Small intestine (tissue), 7 donors: Measurements from ENCODE around the gene TBCE. TPM values are rescaled to one million over a fixed set of nuclear protein-coding genes. Genes with fewer than 3 reads are reported as not detected.
"Not testable (repeated sequence)": the region's sequence is repeated elsewhere in the genome, so short reads cannot be mapped to it uniquely, and the experiment has no call there.

Experiments used
- DNase-seq, 2 donors: peaks; one replicate each; pipeline versions ENCODE4 v3.0.0 to v3.0.0-alpha.2; 2013
- FAIRE-seq: peaks from 2 replicates; lab custom pipeline; 2012; peaks lifted over from hg19 to GRCh38; lab: Jason Lieb, UNC
- H3K27ac ChIP-seq, 3 donors: one replicate each; pipeline ENCODE4 v1.5.1; 2013; ENCODE audit warnings: low read length in 2 of 3, mild to moderate bottlenecking in 2 of 3, control low read depth in 1 of 3, inconsistent platforms in 1 of 3, low read depth in 1 of 3, moderate library complexity in 1 of 3
- H3K27me3 ChIP-seq, 3 donors: one replicate each; pipeline ENCODE4 v1.6.1; 2013; ENCODE audit warnings: low read length in 3 of 3, inconsistent platforms in 1 of 3; ENCODE audit not compliant: control insufficient read depth in 3 of 3, insufficient read depth in 3 of 3
- H3K36me3 ChIP-seq, 3 donors: one replicate each; pipeline ENCODE4 v1.6.1; 2013; ENCODE audit warnings: low read length in 3 of 3, inconsistent platforms in 1 of 3, low read depth in 1 of 3, mild to moderate bottlenecking in 1 of 3, moderate library complexity in 1 of 3; ENCODE audit not compliant: control insufficient read depth in 3 of 3, insufficient read depth in 2 of 3
- H3K4me1 ChIP-seq, 3 donors: one replicate each; pipeline ENCODE4 v1.6.1; 2013; ENCODE audit warnings: low read length in 2 of 3, inconsistent platforms in 1 of 3, low read depth in 1 of 3, mild to moderate bottlenecking in 1 of 3, moderate library complexity in 1 of 3; ENCODE audit not compliant: control insufficient read depth in 3 of 3, insufficient read depth in 2 of 3
- H3K4me3 ChIP-seq, 3 donors: one replicate each; pipeline ENCODE4 v1.5.1; 2013; ENCODE audit warnings: low read length in 3 of 3, control low read depth in 1 of 3, inconsistent platforms in 1 of 3, low read depth in 1 of 3, mild to moderate bottlenecking in 1 of 3, moderate library complexity in 1 of 3
- H3K9me3 ChIP-seq, 2 donors: one replicate each; pipeline ENCODE4 v1.6.1; 2013; ENCODE audit warnings: low read depth in 1 of 2, low read length in 1 of 2; ENCODE audit not compliant: control insufficient read depth in 2 of 2, insufficient read depth in 1 of 2
- WGBS, 3 donors: extraction: QIAGEN DNeasy Blood & Tissue Kit; methylation state at CpG; one replicate each; pipeline ENCODE4 v1.1.7; 2013; 5-methylcytosine and 5-hydroxymethylcytosine counted together
- polyA plus RNA-seq, 4 donors: library from polyadenylated mRNA; stranded (reverse) in 3 of 4; unstranded in 1 of 4; fragments of 200-250 nt in 3 of 4; fragments of 120-200 nt in 1 of 4; gene quantifications; one replicate each; pipeline versions ENCODE4 v1.2.1 to v1.2.3, GENCODE V29; 2013
- donor health status: healthy with polysubstance abuse.
- donor health status: control.
- donor health status: control.
- donor health status: Bipolar disorder and iron deficiency.
- donor health status: healthy.

The TBCE gene
- polyA plus RNA-seq, 4 donors, result 14.7 to 40.9 (median 22.1) TPM

DNA sequence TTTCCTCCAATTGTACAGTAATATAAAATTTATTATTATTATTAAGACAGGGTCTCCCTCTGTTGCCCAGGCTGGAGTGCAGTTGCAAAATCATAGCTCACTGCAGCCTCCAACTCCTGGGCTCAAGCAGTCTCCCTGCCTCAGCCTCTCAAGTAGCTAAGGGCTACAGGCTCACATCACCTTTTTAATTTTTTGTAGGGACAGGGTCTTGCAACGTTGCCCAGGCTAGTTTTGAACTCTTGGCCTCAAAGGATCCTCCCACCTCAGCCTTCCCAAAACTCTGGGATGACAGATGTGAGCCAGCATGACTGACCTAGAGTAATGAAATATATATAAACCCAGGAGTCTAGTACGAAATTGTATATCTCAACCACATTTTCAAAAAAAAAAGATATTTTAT lies 87.9 kb downstream of the TBCE start:
- DNase-seq (no peak), FAIRE-seq (no peak)
- no peaks in the 10 kb centered on the region for H3K4me1 ChIP-seq
- no peaks in the 10 kb centered on the region for H3K27me3 ChIP-seq
- WGBS, 3 donors, result 79 to 84% (median 79%) methylated on average over 2 of the region's 2 CpGs
- no peaks in the 10 kb centered on the region for H3K9me3 ChIP-seq
- H3K36me3 ChIP-seq, result peaks cover 3 to 31% (median 8%) of the 10 kb centered on the region in 3 donors
- H3K27ac ChIP-seq, result no peak overlapping the region
- no peak overlapping the region for H3K4me3 ChIP-seq

DNA sequence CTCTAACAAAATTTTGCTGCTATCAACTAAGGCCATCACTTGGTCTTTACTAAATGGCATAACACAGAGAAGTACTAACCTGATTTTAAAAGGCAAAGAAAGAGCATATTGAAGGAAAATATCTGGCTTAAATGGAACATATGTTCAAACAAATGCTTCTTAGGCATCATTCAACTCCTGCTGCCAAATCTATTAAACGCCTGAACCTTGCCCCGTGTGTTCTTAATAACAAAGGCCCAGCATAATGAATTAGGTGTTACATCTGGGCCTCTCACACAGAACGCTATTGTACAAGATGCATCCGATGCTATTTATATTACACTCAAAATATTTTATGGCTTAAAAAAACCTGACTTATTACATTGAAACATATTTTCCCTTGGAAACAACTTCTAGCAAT lies 88.6 kb downstream of the TBCE start:
- Histone ChIP-seq H3K9me3 (no peaks in the 10 kb centered on the region), H3K36me3 (peaks cover 0 to 27% (median 6%) of the 10 kb centered on the region in 3 donors), H3K4me1 (no peaks in the 10 kb centered on the region), H3K27ac (no peak overlapping the region), H3K4me3 (no peak overlapping the region), H3K27me3 (no peaks in the 10 kb centered on the region)
- DNase-seq (peak in 1 of 2 donors; percentile 35), FAIRE-seq (no peak)
- WGBS, 3 donors, result 18 to 51% (median 32%) methylated on average over 4 of the region's 4 CpGs

DNA sequence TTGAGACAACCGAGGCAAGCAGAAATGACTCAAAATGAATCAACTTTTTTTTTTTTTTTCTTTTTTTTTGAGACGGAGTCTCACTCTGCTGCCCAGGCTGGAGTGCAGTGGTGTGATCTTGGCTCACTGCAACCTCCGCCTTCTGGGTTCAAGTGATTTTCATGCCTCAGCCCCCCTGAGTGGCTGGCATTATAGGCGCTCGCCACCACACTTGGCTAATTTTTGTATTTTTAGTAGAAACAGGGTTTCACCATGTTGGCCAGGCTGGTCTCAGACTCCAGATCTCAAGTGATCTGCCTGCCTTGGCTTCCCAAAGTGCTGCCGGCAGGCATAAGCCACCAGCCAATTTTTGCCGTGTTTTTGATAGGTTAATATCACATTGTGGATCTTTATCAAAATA lies 90.6 kb downstream of the TBCE start:
- WGBS, 3 donors, result 96 to 99% (median 97%) methylated on average over 7 of the region's 7 CpGs
- H3K9me3 ChIP-seq, H3K27me3 ChIP-seq, H3K27ac ChIP-seq, H3K4me1 ChIP-seq, DNase-seq, H3K4me3 ChIP-seq, FAIRE-seq: not testable (repeated sequence)
- H3K36me3 ChIP-seq, result peaks cover 0 to 17% (median 2%) of the 10 kb centered on the region in 3 donors

DNA sequence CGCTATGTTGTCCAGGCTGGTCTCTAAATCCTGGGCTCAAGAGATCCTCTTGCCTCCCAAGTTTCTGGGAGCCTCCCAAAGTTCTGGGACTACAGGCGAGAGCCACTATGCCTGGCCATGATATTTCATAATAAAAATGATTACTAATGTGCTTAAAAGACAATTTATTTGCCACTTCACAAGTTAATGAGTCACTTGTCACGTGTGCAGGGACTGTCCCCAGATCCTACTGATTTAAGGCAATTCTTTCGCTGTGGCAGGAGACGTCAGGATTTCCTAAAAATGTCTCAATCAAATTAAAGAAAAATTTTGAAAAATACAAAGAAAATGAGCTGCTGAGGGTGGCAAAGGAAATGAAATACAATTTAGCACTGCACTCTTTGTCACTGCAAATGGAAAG lies 93.5 kb downstream of the TBCE start:
- Histone ChIP-seq H3K36me3 (peaks cover 2 to 10% (median 2%) of the 10 kb centered on the region in 3 donors), H3K4me3 (no peak overlapping the region), H3K27me3 (no peaks in the 10 kb centered on the region), H3K9me3 (peaks cover 0 to 5% of the 10 kb centered on the region in 2 donors), H3K27ac (no peak overlapping the region), H3K4me1 (no peaks in the 10 kb centered on the region)
- no peak for DNase-seq
- 87 to 91% (median 88%) methylated on average over 5 of the region's 5 CpGs for WGBS, 3 donors
- FAIRE-seq, result no peak

DNA sequence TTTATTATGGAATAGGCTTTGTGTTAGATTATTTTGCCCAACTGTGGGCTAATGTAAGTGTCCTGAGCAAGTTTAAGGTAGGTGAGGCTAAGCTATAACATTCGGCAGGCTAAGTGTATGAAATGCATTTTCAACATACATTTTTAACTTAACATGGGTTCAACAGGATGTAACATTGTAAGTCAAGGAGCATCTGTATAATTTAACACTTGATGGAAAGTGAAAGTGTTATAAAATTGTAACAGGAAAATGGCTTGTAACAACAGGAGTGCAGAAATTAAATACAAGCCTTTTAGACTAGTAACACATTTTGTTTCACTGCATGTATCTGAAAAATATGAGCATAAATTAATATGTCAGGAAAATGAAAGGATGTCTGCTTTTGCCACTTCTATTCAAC lies 94.7 kb downstream of the TBCE start:
- no peaks in the 10 kb centered on the region for H3K4me1 ChIP-seq
- H3K27me3 ChIP-seq, result no peaks in the 10 kb centered on the region
- WGBS, 3 donors, result 71 to 94% (median 76%) methylated on average over 1 of the region's 1 CpG
- DNase-seq, result no peak
- H3K4me3 ChIP-seq, result no peak overlapping the region
- no peak overlapping the region for H3K27ac ChIP-seq
- H3K9me3 ChIP-seq, result peaks cover 0 to 5% of the 10 kb centered on the region in 2 donors
- no peak for FAIRE-seq
- peaks cover 2 to 7% (median 2%) of the 10 kb centered on the region in 3 donors for H3K36me3 ChIP-seq

DNA sequence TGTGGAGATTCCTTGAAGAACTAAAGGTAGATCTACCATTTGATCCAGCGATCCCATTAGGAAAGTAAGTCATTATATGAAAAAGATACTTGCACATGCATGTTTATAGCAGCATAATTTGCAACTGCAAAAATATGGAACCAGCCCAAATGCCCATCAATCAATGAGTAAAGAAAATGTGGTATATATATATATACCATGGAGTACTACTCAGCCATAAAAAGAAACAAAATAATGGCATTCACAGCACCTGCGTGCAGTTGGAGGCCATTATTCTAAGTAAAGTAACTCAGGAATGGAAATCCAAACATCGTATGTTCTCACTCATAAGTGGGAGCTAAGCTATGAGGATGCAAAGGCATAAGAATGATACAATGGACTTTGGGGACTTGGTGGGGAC lies 95.6 kb downstream of the TBCE start:
- WGBS, 3 donors, result 97 to 99% (median 98%) methylated on average over 3 of the region's 3 CpGs
- H3K36me3 ChIP-seq, DNase-seq, H3K4me1 ChIP-seq, H3K4me3 ChIP-seq, H3K9me3 ChIP-seq, H3K27me3 ChIP-seq, FAIRE-seq, H3K27ac ChIP-seq: not testable (repeated sequence)

DNA sequence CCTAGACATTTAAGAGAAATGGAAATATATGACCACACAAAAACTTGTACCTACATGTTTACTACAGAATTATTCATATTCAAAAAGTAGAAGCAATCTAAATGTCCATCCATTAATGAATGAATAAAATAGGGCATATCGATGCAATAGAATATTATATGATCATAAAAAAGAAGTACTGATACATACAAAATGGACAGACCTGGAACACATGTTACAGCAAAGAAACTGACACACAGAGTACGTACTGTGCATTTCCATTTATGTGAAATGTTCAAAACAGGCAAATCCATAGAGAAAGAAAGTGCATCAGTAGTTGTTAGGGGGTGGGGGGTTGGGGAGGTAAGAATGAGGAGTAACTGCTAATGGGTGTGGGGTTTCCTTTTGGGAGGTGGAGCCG lies 97.8 kb downstream of the TBCE start:
- H3K27me3 ChIP-seq, result no peaks in the 10 kb centered on the region
- FAIRE-seq (no peak), DNase-seq (no peak)
- peaks cover 0 to 16% (median 2%) of the 10 kb centered on the region in 3 donors for H3K36me3 ChIP-seq
- no peaks in the 10 kb centered on the region for H3K4me1 ChIP-seq
- no peak overlapping the region for H3K4me3 ChIP-seq
- peaks cover 0 to 5% of the 10 kb centered on the region in 2 donors for H3K9me3 ChIP-seq
- H3K27ac ChIP-seq, result no peak overlapping the region
- 90 to 94% (median 93%) methylated on average over 3 of the region's 3 CpGs for WGBS, 3 donors

DNA sequence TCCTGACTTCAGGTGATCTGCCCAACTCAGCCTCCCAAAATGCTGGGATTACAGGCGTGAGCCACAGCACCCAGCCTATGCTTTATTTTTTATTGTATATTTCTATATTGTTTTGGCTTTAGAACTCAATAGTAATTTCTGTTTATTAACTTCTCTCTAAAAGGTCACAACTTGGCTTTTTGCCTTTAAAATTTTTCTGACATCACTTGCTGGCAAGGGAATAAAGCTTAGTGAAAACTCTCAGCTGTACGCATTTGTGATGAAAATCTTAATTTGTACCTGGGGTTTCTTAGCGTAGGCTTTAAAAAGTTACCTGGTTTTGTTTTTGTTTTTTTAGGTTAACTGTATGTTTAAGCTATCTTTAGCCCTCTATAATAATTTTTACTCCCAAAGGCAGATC lies 100.8 kb downstream of the TBCE start:
- Histone ChIP-seq H3K36me3 (peaks cover 0 to 24% (median 2%) of the 10 kb centered on the region in 3 donors), H3K27me3 (no peaks in the 10 kb centered on the region), H3K9me3 (peaks cover 0 to 5% of the 10 kb centered on the region in 2 donors), H3K27ac (no peak overlapping the region), H3K4me1 (no peaks in the 10 kb centered on the region), H3K4me3 (no peak overlapping the region)
- DNase-seq, result no peak
- whole genome bisulfite sequencing, 3 donors, result 79 to 88% (median 81%) methylated on average over 3 of the region's 3 CpGs
- no peak for FAIRE-seq

DNA sequence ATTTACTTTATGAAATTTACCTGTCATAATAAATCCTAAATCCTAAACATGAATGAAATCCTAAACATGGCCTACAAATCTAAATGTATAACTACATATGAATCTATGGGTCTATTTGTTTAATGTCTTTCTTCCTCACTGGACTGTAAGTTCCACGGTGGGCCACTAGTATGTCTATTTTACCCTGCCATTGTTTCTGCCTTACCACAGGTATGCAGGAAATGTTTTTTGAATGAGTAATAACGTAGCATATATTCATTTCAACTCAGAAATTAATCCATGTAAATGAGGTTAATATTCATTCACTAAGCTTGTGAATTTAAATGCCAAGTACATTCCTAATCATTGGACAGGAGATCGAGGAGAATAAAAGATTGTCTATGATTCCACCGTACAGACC lies 101.7 kb downstream of the TBCE start:
- FAIRE-seq, result no peak
- 88 to 98% (median 91%) methylated on average over 4 of the region's 4 CpGs for WGBS, 3 donors
- DNase-seq, result no peak
- Histone ChIP-seq H3K36me3 (peaks cover 0 to 24% (median 3%) of the 10 kb centered on the region in 3 donors), H3K4me3 (no peak overlapping the region), H3K9me3 (peaks cover 0 to 5% of the 10 kb centered on the region in 2 donors), H3K27ac (no peak overlapping the region), H3K27me3 (no peaks in the 10 kb centered on the region), H3K4me1 (no peaks in the 10 kb centered on the region)
